ENCODE results near the gene TRABD2B. TPM values are rescaled to one million over a fixed set of nuclear protein-coding genes. Genes with fewer than 3 reads are reported as not detected.

TRABD2B gene
- total and polyA plus RNA-seq, 2 experiments from 2014 or later: 1.6 to 2.0 TPM

DNA sequence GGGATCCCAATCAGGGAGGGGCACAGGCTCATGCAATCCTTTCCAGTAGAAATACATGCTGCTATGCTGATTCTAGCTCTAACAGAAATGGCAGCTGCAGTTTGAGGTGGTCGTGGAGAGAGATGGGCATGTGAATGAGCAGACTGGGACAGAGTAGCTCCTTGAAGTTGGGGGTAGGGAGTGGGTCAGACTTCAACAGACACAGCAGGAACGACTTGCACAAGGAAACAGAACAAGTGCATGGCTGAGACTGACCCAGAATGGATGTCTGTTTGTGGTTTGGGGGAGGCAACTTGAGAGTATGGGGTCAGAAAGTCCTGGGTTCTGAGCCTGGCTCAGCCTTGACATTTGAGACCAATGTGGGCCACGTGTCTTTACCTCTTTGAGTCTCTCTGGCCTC, 25.1 kb upstream of the TRABD2B start:
- Mint-ChIP-seq H3K4me3 (no peak overlapping the region), H3K27ac (no peak overlapping the region), H3K36me3 (ENCODE audit: low read depth) (no peaks in the 10 kb centered on the region), H3K27me3 (ENCODE audit: insufficient read depth, low read depth, poor library complexity) (peaks cover 3% of the 10 kb centered on the region), H3K4me1 (peaks cover 34% of the 10 kb centered on the region), H3K9me3 (no peaks in the 10 kb centered on the region)
- Histone ChIP-seq H3K79me2 (replicated peaks; ENCODE audit: insufficient read depth) (no peaks in the 10 kb centered on the region), H3K36me3 (ENCODE audit: insufficient read depth) (no peaks in the 10 kb centered on the region), H3K4me3 (no peak overlapping the region), H3K4me1 (ENCODE audit: insufficient read depth) (peaks cover 10% of the 10 kb centered on the region; the same call in 1 of the 2 replicates), H3K27ac (ENCODE audit: low read depth) (no peak overlapping the region), H2AFZ (no peak overlapping the region), H3K9me2 (ENCODE audit: insufficient read depth) (no peaks in the 10 kb centered on the region), H3K4me2 (no peak overlapping the region), H4K20me1 (replicated peaks; ENCODE audit: insufficient read depth) (no peaks in the 10 kb centered on the region), H3K27me3 (ENCODE audit: insufficient read depth) (no peaks in the 10 kb centered on the region), H3F3A (replicated peaks; ENCODE audit: low read depth) (no peaks in the 10 kb centered on the region)
- TF ChIP-seq STAT1 (IDR thresholded peaks at IDR 0.05; ENCODE audit: unreplicated experiment) (no peak), CREB1 (CRISPR knock-in tag; IDR thresholded peaks at IDR 0.05; ENCODE audit: low read depth) (no peak), NANOG (IDR thresholded peaks at IDR 0.05; ENCODE audit: borderline replicate concordance) (no peak), EZH2phosphoT487 (IDR thresholded peaks at IDR 0.05; ENCODE audit: unreplicated experiment) (no peak), ZNF331 (CRISPR knock-in tag; IDR thresholded peaks at IDR 0.05; ENCODE audit: low read depth) (no peak), EZH2 (IDR thresholded peaks at IDR 0.05; ENCODE audit: low read depth, unreplicated experiment) (no peak), POLR2AphosphoS5 (IDR thresholded peaks at IDR 0.05; ENCODE audit: low read depth) (no peak), ZNF114 (CRISPR knock-in tag; IDR thresholded peaks at IDR 0.05) (no peak), JUNB (IDR thresholded peaks at IDR 0.05; ENCODE audit: unreplicated experiment) (no peak)
- TF ChIP-seq, protein P1, sequence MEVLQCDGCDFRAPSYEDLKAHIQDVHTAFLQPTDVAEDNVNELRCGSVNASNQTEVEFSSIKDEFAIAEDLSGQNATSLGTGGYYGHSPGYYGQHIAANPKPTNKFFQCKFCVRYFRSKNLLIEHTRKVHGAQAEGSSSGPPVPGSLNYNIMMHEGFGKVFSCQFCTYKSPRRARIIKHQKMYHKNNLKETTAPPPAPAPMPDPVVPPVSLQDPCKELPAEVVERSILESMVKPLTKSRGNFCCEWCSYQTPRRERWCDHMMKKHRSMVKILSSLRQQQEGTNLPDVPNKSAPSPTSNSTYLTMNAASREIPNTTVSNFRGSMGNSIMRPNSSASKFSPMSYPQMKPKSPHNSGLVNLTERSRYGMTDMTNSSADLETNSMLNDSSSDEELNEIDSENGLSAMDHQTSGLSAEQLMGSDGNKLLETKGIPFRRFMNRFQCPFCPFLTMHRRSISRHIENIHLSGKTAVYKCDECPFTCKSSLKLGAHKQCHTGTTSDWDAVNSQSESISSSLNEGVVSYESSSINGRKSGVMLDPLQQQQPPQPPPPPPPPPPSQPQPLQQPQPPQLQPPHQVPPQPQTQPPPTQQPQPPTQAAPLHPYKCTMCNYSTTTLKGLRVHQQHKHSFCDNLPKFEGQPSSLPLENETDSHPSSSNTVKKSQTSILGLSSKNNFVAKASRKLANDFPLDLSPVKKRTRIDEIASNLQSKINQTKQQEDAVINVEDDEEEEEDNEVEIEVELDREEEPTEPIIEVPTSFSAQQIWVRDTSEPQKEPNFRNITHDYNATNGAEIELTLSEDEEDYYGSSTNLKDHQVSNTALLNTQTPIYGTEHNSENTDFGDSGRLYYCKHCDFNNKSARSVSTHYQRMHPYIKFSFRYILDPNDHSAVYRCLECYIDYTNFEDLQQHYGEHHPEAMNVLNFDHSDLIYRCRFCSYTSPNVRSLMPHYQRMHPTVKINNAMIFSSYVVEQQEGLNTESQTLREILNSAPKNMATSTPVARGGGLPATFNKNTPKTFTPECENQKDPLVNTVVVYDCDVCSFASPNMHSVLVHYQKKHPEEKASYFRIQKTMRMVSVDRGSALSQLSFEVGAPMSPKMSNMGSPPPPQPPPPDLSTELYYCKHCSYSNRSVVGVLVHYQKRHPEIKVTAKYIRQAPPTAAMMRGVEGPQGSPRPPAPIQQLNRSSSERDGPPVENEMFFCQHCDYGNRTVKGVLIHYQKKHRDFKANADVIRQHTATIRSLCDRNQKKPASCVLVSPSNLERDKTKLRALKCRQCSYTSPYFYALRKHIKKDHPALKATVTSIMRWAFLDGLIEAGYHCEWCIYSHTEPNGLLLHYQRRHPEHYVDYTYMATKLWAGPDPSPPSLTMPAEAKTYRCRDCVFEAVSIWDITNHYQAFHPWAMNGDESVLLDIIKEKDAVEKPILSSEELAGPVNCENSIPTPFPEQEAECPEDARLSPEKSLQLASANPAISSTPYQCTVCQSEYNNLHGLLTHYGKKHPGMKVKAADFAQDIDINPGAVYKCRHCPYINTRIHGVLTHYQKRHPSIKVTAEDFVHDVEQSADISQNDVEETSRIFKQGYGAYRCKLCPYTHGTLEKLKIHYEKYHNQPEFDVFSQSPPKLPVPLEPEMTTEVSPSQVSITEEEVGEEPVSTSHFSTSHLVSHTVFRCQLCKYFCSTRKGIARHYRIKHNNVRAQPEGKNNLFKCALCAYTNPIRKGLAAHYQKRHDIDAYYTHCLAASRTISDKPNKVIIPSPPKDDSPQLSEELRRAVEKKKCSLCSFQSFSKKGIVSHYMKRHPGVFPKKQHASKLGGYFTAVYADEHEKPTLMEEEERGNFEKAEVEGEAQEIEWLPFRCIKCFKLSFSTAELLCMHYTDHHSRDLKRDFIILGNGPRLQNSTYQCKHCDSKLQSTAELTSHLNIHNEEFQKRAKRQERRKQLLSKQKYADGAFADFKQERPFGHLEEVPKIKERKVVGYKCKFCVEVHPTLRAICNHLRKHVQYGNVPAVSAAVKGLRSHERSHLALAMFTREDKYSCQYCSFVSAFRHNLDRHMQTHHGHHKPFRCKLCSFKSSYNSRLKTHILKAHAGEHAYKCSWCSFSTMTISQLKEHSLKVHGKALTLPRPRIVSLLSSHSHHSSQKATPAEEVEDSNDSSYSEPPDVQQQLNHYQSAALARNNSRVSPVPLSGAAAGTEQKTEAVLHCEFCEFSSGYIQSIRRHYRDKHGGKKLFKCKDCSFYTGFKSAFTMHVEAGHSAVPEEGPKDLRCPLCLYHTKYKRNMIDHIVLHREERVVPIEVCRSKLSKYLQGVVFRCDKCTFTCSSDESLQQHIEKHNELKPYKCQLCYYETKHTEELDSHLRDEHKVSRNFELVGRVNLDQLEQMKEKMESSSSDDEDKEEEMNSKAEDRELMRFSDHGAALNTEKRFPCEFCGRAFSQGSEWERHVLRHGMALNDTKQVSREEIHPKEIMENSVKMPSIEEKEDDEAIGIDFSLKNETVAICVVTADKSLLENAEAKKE (CRISPR knock-in tag; IDR thresholded peaks at IDR 0.05): no peak
- TF ChIP-seq, protein P2, sequence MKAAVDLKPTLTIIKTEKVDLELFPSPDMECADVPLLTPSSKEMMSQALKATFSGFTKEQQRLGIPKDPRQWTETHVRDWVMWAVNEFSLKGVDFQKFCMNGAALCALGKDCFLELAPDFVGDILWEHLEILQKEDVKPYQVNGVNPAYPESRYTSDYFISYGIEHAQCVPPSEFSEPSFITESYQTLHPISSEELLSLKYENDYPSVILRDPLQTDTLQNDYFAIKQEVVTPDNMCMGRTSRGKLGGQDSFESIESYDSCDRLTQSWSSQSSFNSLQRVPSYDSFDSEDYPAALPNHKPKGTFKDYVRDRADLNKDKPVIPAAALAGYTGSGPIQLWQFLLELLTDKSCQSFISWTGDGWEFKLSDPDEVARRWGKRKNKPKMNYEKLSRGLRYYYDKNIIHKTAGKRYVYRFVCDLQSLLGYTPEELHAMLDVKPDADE (IDR thresholded peaks at IDR 0.05): no peak
- TF ChIP-seq, protein P3, sequence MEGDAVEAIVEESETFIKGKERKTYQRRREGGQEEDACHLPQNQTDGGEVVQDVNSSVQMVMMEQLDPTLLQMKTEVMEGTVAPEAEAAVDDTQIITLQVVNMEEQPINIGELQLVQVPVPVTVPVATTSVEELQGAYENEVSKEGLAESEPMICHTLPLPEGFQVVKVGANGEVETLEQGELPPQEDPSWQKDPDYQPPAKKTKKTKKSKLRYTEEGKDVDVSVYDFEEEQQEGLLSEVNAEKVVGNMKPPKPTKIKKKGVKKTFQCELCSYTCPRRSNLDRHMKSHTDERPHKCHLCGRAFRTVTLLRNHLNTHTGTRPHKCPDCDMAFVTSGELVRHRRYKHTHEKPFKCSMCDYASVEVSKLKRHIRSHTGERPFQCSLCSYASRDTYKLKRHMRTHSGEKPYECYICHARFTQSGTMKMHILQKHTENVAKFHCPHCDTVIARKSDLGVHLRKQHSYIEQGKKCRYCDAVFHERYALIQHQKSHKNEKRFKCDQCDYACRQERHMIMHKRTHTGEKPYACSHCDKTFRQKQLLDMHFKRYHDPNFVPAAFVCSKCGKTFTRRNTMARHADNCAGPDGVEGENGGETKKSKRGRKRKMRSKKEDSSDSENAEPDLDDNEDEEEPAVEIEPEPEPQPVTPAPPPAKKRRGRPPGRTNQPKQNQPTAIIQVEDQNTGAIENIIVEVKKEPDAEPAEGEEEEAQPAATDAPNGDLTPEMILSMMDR (conservative IDR thresholded peaks at IDR 0.05; ENCODE audit: low read depth in 2 of 2): no peak
- TF ChIP-seq, protein P4, sequence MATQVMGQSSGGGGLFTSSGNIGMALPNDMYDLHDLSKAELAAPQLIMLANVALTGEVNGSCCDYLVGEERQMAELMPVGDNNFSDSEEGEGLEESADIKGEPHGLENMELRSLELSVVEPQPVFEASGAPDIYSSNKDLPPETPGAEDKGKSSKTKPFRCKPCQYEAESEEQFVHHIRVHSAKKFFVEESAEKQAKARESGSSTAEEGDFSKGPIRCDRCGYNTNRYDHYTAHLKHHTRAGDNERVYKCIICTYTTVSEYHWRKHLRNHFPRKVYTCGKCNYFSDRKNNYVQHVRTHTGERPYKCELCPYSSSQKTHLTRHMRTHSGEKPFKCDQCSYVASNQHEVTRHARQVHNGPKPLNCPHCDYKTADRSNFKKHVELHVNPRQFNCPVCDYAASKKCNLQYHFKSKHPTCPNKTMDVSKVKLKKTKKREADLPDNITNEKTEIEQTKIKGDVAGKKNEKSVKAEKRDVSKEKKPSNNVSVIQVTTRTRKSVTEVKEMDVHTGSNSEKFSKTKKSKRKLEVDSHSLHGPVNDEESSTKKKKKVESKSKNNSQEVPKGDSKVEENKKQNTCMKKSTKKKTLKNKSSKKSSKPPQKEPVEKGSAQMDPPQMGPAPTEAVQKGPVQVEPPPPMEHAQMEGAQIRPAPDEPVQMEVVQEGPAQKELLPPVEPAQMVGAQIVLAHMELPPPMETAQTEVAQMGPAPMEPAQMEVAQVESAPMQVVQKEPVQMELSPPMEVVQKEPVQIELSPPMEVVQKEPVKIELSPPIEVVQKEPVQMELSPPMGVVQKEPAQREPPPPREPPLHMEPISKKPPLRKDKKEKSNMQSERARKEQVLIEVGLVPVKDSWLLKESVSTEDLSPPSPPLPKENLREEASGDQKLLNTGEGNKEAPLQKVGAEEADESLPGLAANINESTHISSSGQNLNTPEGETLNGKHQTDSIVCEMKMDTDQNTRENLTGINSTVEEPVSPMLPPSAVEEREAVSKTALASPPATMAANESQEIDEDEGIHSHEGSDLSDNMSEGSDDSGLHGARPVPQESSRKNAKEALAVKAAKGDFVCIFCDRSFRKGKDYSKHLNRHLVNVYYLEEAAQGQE (IDR thresholded peaks at IDR 0.05; ENCODE audit: unreplicated experiment): no peak
- DNase-seq (ENCODE audit: low spot score) (no peak), ATAC-seq (no peak)
